Stimulated activated CD8-positive, alpha-beta memory T cell treated with anti-CD3 and anti-CD28 coated beads, Interleukin-12 subunit alpha, Interleukin-12 subunit beta, amount 100 ng/mL, for 4 hours (primary cell): ENCODE results near the gene NEURL2.

Source experiments
- DNase-seq: peaks from one replicate; pipeline ENCODE4 v3.0.0-alpha.2; 2020; ENCODE audit warnings: low read depth

Gene NEURL2

DNA sequence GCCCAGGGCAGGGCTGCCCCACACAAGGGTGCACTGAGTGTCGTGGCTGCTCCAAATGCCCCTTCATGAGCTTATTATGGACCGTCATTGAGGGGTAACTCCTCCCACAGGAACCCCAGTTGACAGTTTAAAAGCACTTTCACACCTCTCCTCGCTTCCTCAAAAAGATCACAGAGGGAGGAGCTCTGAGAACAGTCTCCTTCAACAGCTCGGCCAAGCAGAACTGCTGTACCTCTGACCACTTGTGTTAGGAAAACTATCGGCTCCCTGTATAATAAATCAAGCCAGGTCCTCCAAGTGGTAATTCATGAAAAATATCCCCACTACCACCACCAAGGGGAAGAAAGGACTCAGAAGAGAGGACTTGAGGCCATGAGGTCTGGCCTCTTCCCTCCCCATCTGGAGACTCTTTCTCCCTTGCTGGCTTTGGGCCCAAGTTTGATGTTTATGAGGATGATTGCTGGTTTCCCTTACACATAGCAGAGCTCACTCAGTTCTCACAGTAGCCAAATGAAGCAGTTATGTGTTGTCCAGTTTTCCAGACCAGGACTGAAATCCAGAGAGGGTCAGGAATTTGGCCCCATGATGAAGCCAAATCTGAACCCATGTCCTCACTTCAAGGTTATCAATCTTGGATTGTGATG lies 48.7 kb downstream of the NEURL2 start:
- no peak for DNase-seq

DNA sequence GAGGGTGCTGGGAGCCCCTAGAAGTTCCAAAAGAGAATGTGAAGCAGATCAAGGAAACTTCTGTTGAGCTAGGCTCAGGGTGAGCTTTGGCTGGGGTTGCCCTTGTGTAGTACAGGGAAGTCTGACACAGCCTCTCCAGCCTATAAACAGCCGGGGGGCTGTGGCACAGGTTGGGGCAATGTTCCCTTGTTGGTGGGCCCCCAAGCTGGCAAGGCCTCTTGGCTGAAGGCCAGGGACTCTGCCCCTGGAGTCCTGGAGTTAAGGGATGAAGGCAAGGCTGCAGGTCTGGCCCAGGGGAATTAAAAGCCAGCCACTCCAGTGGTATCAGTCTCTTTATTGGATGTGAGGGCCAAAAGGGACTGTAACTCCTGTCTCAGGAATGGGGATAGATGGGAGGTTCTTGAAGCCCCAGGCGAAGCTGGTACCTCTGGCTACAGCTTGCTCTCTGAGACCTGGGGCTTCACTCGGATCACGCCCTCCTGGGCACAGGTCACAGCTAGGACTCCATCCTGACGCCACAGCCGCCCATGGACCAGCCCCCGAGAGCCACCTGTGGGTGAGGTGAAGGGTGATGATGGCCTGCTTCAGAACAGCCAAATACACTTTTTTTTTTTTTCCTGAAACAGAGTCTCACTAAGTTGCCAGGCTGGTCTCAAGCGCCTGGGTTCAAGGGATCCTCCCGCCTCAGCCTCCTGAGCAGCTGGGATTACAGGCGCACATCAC lies 49.4 kb downstream of the NEURL2 start:
- DNase-seq, result no peak

DNA sequence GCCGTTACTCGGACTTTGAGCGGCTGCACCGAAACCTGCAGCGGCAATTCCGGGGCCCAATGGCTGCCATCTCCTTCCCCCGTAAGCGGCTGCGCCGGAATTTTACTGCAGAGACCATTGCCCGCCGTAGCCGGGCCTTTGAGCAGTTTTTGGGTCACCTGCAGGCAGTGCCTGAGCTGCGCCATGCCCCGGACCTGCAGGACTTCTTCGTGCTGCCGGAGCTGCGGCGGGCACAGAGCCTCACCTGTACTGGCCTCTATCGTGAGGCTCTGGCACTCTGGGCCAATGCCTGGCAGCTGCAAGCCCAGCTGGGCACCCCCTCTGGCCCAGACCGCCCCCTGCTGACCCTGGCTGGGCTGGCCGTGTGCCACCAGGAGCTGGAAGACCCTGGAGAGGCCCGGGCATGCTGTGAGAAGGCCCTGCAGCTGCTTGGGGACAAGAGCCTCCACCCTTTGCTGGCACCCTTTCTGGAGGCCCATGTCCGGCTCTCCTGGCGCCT lies 50.3 kb downstream of the NEURL2 start:
- DNase-seq, result no peak
